SJSA1 (cell line): ENCODE measurements around the gene FYN. TPM values are rescaled to one million over a fixed set of nuclear protein-coding genes. Genes with fewer than 3 reads are reported as not detected.
"Not testable (repeated sequence)": the region's sequence is repeated elsewhere in the genome, so short reads cannot be mapped to it uniquely, and the experiment has no call there.

Experiments used
- DNase-seq, 2 experiments: peaks; one replicate each; pipeline ENCODE4 v3.0.0-alpha.2; 2015 to 2020; ENCODE audit warnings: low spot score in 2 of 2, low read depth in 1 of 2
- H3K27ac ChIP-seq: fragments of 250-450 bp; sonication (Bioruptor Pico); 2 replicates; pipeline ENCODE4 v1.5.1; 2020; ENCODE audit warnings: mild to moderate bottlenecking, moderate library complexity
- H3K27me3 ChIP-seq: fragments of 250-450 bp; sonication (Bioruptor Pico); replicated peaks from 2 replicates; pipeline ENCODE4 v1.5.1; 2020; ENCODE audit warnings: mild to moderate bottlenecking, moderate library complexity
- H3K36me3 ChIP-seq: fragments of 250-450 bp; sonication (Bioruptor Pico); 2 replicates; pipeline ENCODE4 v1.5.1; 2020; ENCODE audit warnings: mild to moderate bottlenecking
- H3K4me1 ChIP-seq: fragments of 250-450 bp; sonication (Bioruptor Pico); replicated peaks from 2 replicates; pipeline ENCODE4 v1.6.1; 2021; ENCODE audit warnings: mild to moderate bottlenecking
- H3K4me3 ChIP-seq: fragments of 250-450 bp; sonication (Bioruptor Pico); 2 replicates; pipeline ENCODE4 v1.5.1; 2020; ENCODE audit warnings: mild to moderate bottlenecking
- H3K9me3 ChIP-seq: fragments of 250-450 bp; sonication (Bioruptor Pico); replicated peaks from 2 replicates; pipeline ENCODE4 v1.5.1; 2020; ENCODE audit warnings: mild to moderate bottlenecking
- total RNA-seq: library from RNA; depleted of rRNA; stranded (reverse); fragments of >200 nt; shearing (Covaris generic); gene quantifications from 2 replicates; pipeline ENCODE4 v1.2.3, GENCODE V29; 2014

FYN gene
- total RNA-seq, 1 experiment from 2014 or later: 53.4 TPM

- Histone ChIP-seq H3K4me1 (peaks cover 71% of the 10 kb centered on the region), H3K4me3 (no peak overlapping the region), H3K9me3 (no peaks in the 10 kb centered on the region), H3K36me3 (peaks cover 4% of the 10 kb centered on the region; the same call in 1 of the 2 replicates), H3K27ac (peak overlapping the region; percentile 71), H3K27me3 (no peaks in the 10 kb centered on the region)
- no peak for DNase-seq
Measured at GRCh38 chr6:111842271-111842822, 30.9 kb downstream of the FYN start.

GRCh38 chr6:111841822-111842221 is 31.4 kb downstream of the FYN start:
- Histone ChIP-seq H3K36me3 (peaks cover 4% of the 10 kb centered on the region; the same call in 1 of the 2 replicates), H3K9me3 (no peaks in the 10 kb centered on the region), H3K27me3 (no peaks in the 10 kb centered on the region), H3K27ac (peak overlapping the region; percentile 71), H3K4me1 (peaks cover 66% of the 10 kb centered on the region), H3K4me3 (no peak overlapping the region)
- peak; percentile 79 to 83 for DNase-seq

GRCh38 chr6:111840803-111841202 is 32.4 kb downstream of the FYN start:
- H3K9me3 ChIP-seq: no peaks in the 10 kb centered on the region
- H3K27ac ChIP-seq: peak overlapping the region; percentile 71
- no peak for DNase-seq
- H3K4me3 ChIP-seq: no peak overlapping the region
- H3K27me3 ChIP-seq: no peaks in the 10 kb centered on the region
- H3K4me1 ChIP-seq: peaks cover 55% of the 10 kb centered on the region
- peaks cover 3% of the 10 kb centered on the region; the same call in 1 of the 2 replicates for H3K36me3 ChIP-seq

GRCh38 chr6:111838749-111839484 is 34.3 kb downstream of the FYN start:
- Histone ChIP-seq H3K27ac (no peak overlapping the region), H3K9me3 (no peaks in the 10 kb centered on the region), H3K4me1 (peaks cover 47% of the 10 kb centered on the region), H3K4me3 (no peak overlapping the region), H3K36me3 (no peaks in the 10 kb centered on the region; the same call in 1 of the 2 replicates), H3K27me3 (no peaks in the 10 kb centered on the region)
- DNase-seq: no peak

- no peak for DNase-seq
- no peak overlapping the region for H3K27ac ChIP-seq
Measured at GRCh38 chr6:111837641-111838500, 35.4 kb downstream of the FYN start.

GRCh38 chr6:111837007-111837406 is 36.2 kb downstream of the FYN start:
- Histone ChIP-seq H3K9me3 (no peaks in the 10 kb centered on the region), H3K27ac (no peak overlapping the region), H3K4me1 (peaks cover 41% of the 10 kb centered on the region), H3K4me3 (no peak overlapping the region), H3K36me3 (no peaks in the 10 kb centered on the region; the same call in 1 of the 2 replicates), H3K27me3 (no peaks in the 10 kb centered on the region)
- no peak for DNase-seq

More at GRCh38 chr6:111837641-111838500, 35.4 kb downstream of the FYN start:
- peaks cover 47% of the 10 kb centered on the region for H3K4me1 ChIP-seq
- H3K36me3 ChIP-seq: no peaks in the 10 kb centered on the region; the same call in 1 of the 2 replicates
- H3K27me3 ChIP-seq: no peaks in the 10 kb centered on the region
- H3K4me3 ChIP-seq: no peak overlapping the region
- H3K9me3 ChIP-seq: no peaks in the 10 kb centered on the region

GRCh38 chr6:111835807-111836206 is 37.4 kb downstream of the FYN start:
- H3K27ac ChIP-seq: no peak overlapping the region
- H3K9me3 ChIP-seq: no peaks in the 10 kb centered on the region
- no peak for DNase-seq
- peaks cover 29% of the 10 kb centered on the region for H3K4me1 ChIP-seq
- H3K36me3 ChIP-seq: no peaks in the 10 kb centered on the region; the same call in 1 of the 2 replicates
- H3K27me3 ChIP-seq: no peaks in the 10 kb centered on the region
- H3K4me3 ChIP-seq: no peak overlapping the region

GRCh38 chr6:111835398-111835797 is 37.9 kb downstream of the FYN start:
- H3K9me3 ChIP-seq, H3K27me3 ChIP-seq, H3K4me3 ChIP-seq, H3K27ac ChIP-seq, DNase-seq, H3K36me3 ChIP-seq: not testable (repeated sequence)
- H3K4me1 ChIP-seq: peaks cover 28% of the 10 kb centered on the region

GRCh38 chr6:111834356-111834755 is 38.9 kb downstream of the FYN start:
- no peak overlapping the region for H3K27ac ChIP-seq
- H3K4me3 ChIP-seq: no peak overlapping the region
- no peak for DNase-seq
- no peaks in the 10 kb centered on the region; the same call in 1 of the 2 replicates for H3K36me3 ChIP-seq
- no peaks in the 10 kb centered on the region for H3K27me3 ChIP-seq
- H3K4me1 ChIP-seq: peaks cover 28% of the 10 kb centered on the region
- H3K9me3 ChIP-seq: no peaks in the 10 kb centered on the region

- Histone ChIP-seq H3K4me1 (peaks cover 24% of the 10 kb centered on the region), H3K27ac (no peak overlapping the region; the same call in 1 of the 2 replicates), H3K9me3 (no peaks in the 10 kb centered on the region), H3K4me3 (no peak overlapping the region), H3K36me3 (no peaks in the 10 kb centered on the region; the same call in 1 of the 2 replicates), H3K27me3 (no peaks in the 10 kb centered on the region)
- DNase-seq: no peak
Measured at GRCh38 chr6:111832833-111833418, 40.3 kb downstream of the FYN start.

GRCh38 chr6:111831408-111831807 is 41.8 kb downstream of the FYN start:
- H3K27ac ChIP-seq: no peak overlapping the region
- no peaks in the 10 kb centered on the region for H3K27me3 ChIP-seq
- H3K9me3 ChIP-seq: no peaks in the 10 kb centered on the region
- H3K36me3 ChIP-seq: no peaks in the 10 kb centered on the region
- no peak overlapping the region for H3K4me3 ChIP-seq
- H3K4me1 ChIP-seq: peaks cover 24% of the 10 kb centered on the region
- no peak for DNase-seq

GRCh38 chr6:111829998-111830397 is 43.3 kb downstream of the FYN start:
- Histone ChIP-seq H3K27ac (no peak overlapping the region), H3K9me3 (no peaks in the 10 kb centered on the region), H3K27me3 (no peaks in the 10 kb centered on the region), H3K4me1 (peaks cover 30% of the 10 kb centered on the region), H3K36me3 (no peaks in the 10 kb centered on the region), H3K4me3 (no peak overlapping the region)
- DNase-seq: no peak

GRCh38 chr6:111829581-111829980 is 43.7 kb downstream of the FYN start:
- no peak for DNase-seq
- no peaks in the 10 kb centered on the region for H3K36me3 ChIP-seq
- peaks cover 30% of the 10 kb centered on the region for H3K4me1 ChIP-seq
- no peaks in the 10 kb centered on the region for H3K9me3 ChIP-seq
- no peaks in the 10 kb centered on the region for H3K27me3 ChIP-seq
- no peak overlapping the region for H3K4me3 ChIP-seq
- H3K27ac ChIP-seq: no peak overlapping the region
